ENCODE data around the gene SLC35F4. TPM values are rescaled to one million over a fixed set of nuclear protein-coding genes. Genes with fewer than 3 reads are reported as not detected.

The SLC35F4 gene
- total RNA-seq, 2 experiments from 2014 or later, result not detected

- CTCF ChIA-PET, result no interaction called here
- Mint-ChIP-seq H3K4me1 (ENCODE audit: low read depth) (no peaks in the 10 kb centered on the region), H3K27me3 (no peaks in the 10 kb centered on the region), H3K4me3 (no peak overlapping the region), H3K36me3 (no peaks in the 10 kb centered on the region), H3K27ac (no peak overlapping the region), H3K9me3 (peaks cover 4% of the 10 kb centered on the region)
- no peak for DNase-seq
- intact Hi-C loops (cut with micrococcal nuclease), result no loop called here
- POLR2A ChIA-PET, result no interaction called here
Observed at GRCh38 chr14:57617510-57617909, 248.4 kb downstream of the SLC35F4 start.

- Mint-ChIP-seq H3K9me3 (peaks cover 4% of the 10 kb centered on the region), H3K27me3 (no peaks in the 10 kb centered on the region), H3K36me3 (no peaks in the 10 kb centered on the region), H3K4me3 (no peak overlapping the region), H3K4me1 (ENCODE audit: low read depth) (no peaks in the 10 kb centered on the region), H3K27ac (no peak overlapping the region)
- POLR2A ChIA-PET, result no interaction called here
- CTCF ChIA-PET, result no interaction called here
- intact Hi-C loops (cut with micrococcal nuclease), result no loop called here
- DNase-seq, result no peak
Observed at GRCh38 chr14:57612946-57613345, 252.9 kb downstream of the SLC35F4 start.

DNA sequence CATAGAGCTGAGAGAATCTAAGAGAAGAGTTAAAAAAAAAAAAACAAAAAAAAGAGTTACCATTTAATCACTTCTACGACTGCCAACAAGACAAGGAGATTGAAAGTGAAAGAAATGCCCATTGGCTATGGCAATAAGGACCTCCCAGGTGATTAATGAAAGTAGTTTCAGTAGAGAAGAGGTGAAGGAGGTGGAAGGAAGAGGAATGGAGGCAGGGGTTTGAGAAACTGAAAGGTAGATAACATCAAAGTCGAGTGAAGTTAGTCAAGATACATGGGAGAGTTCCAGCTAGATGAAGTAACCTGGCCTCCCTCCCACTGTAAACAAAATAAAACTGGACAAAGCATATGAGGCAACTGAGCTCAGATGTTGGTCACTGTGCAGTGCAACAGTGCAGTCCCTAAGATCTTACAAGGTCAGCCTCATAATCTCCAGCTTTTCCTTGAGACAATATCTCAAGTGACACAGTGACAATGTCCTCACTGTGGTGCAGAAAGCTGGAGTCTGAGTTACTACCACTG, 254.3 kb downstream of the SLC35F4 start:
- no peak for DNase-seq
- ChIA-PET CTCF (no interaction called here), POLR2A (no interaction called here)
- H3K9me3 Mint-ChIP-seq, result peaks cover 9% of the 10 kb centered on the region
- H3K27me3 Mint-ChIP-seq, result no peaks in the 10 kb centered on the region
- H3K4me1 Mint-ChIP-seq (ENCODE audit: low read depth), result no peaks in the 10 kb centered on the region
- no peaks in the 10 kb centered on the region for H3K36me3 Mint-ChIP-seq
- intact Hi-C loops (cut with micrococcal nuclease), result no loop called here
- H3K4me3 Mint-ChIP-seq, result no peak overlapping the region
- H3K27ac Mint-ChIP-seq, result no peak overlapping the region

DNA sequence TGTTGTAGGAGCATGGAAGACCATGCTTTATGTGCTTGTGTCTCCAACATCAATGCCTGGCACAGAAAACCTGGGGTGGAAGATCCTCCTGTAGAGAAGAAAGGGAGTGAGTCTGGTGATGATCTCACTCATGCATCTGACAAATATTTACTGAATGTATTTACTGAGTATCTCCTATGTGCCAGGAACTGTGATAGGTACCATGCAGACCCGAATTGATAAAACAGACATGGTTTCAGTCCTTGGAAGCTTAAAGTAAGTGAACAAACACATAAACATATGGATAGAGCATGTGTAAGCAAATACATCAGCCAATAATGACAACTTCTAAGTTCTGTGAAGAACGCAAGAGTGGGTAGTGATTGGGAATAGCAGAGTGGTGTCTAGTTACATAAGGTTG, 255.3 kb downstream of the SLC35F4 start:
- DNase-seq, result no peak
- Mint-ChIP-seq H3K36me3 (no peaks in the 10 kb centered on the region), H3K27me3 (no peaks in the 10 kb centered on the region), H3K27ac (no peak overlapping the region), H3K9me3 (peaks cover 9% of the 10 kb centered on the region), H3K4me1 (ENCODE audit: low read depth) (no peaks in the 10 kb centered on the region), H3K4me3 (no peak overlapping the region)
- intact Hi-C loops (cut with micrococcal nuclease), result no loop called here
- ChIA-PET POLR2A (no interaction called here), CTCF (no interaction called here)

GRCh38 chr14:57609192-57610075, 256.5 kb downstream of the SLC35F4 start:
- Mint-ChIP-seq H3K27ac (no peak overlapping the region), H3K27me3 (no peaks in the 10 kb centered on the region), H3K4me1 (ENCODE audit: low read depth) (no peaks in the 10 kb centered on the region), H3K9me3 (peaks cover 16% of the 10 kb centered on the region), H3K4me3 (no peak overlapping the region), H3K36me3 (no peaks in the 10 kb centered on the region)
- intact Hi-C loops (cut with micrococcal nuclease), result no loop called here
- CTCF ChIA-PET, result no interaction called here
- POLR2A ChIA-PET, result no interaction called here
- no peak for DNase-seq

- no peak overlapping the region for H3K4me3 Mint-ChIP-seq
- no peak overlapping the region for H3K27ac Mint-ChIP-seq
- ChIA-PET CTCF (no interaction called here), POLR2A (no interaction called here)
- peaks cover 16% of the 10 kb centered on the region for H3K9me3 Mint-ChIP-seq
- H3K27me3 Mint-ChIP-seq, result no peaks in the 10 kb centered on the region
- no peaks in the 10 kb centered on the region for H3K36me3 Mint-ChIP-seq
- no peaks in the 10 kb centered on the region for H3K4me1 Mint-ChIP-seq (ENCODE audit: low read depth)
- no peak for DNase-seq
- intact Hi-C loops (cut with micrococcal nuclease), result no loop called here
Observed at GRCh38 chr14:57607086-57607485, 258.8 kb downstream of the SLC35F4 start.

- DNase-seq, result no peak
- ChIA-PET CTCF (no interaction called here), POLR2A (no interaction called here)
- Mint-ChIP-seq H3K27ac (no peak overlapping the region), H3K4me3 (no peak overlapping the region), H3K27me3 (no peaks in the 10 kb centered on the region), H3K4me1 (ENCODE audit: low read depth) (no peaks in the 10 kb centered on the region), H3K9me3 (peaks cover 16% of the 10 kb centered on the region), H3K36me3 (no peaks in the 10 kb centered on the region)
- intact Hi-C loops (cut with micrococcal nuclease), result no loop called here
Observed at GRCh38 chr14:57583396-57583795, 282.5 kb downstream of the SLC35F4 start.

GRCh38 chr14:57582746-57583145, 283.1 kb downstream of the SLC35F4 start:
- no peaks in the 10 kb centered on the region for H3K4me1 Mint-ChIP-seq (ENCODE audit: low read depth)
- no peak overlapping the region for H3K27ac Mint-ChIP-seq
- ChIA-PET POLR2A (no interaction called here), CTCF (no interaction called here)
- H3K27me3 Mint-ChIP-seq, result no peaks in the 10 kb centered on the region
- peaks cover 16% of the 10 kb centered on the region for H3K9me3 Mint-ChIP-seq
- H3K36me3 Mint-ChIP-seq, result no peaks in the 10 kb centered on the region
- DNase-seq, result no peak
- H3K4me3 Mint-ChIP-seq, result no peak overlapping the region
- intact Hi-C loops (cut with micrococcal nuclease), result no loop called here

DNA sequence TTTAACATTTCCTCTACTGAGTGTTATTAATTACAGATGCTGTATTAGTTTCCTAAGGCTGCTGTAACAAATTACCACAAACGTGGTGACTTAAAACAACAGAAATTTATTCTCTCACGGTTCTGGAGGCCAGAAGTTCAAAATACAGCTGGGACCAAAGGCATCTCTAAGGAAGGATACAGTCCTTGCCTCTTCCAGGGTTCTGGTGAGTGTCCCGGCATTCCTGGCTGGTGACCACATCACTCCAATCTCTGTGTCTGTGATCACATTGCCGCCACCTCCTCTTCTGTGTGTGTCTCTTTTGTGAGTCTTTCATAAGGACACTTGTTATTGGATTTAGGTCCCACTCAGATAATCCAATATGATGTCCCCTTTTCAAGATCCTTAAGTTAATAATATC, 287.1 kb downstream of the SLC35F4 start:
- Mint-ChIP-seq H3K36me3 (no peaks in the 10 kb centered on the region), H3K4me1 (ENCODE audit: low read depth) (no peaks in the 10 kb centered on the region), H3K27me3 (no peaks in the 10 kb centered on the region), H3K9me3 (no peaks in the 10 kb centered on the region), H3K27ac (no peak overlapping the region), H3K4me3 (no peak overlapping the region)
- CTCF ChIA-PET, result no interaction called here
- POLR2A ChIA-PET, result no interaction called here
- intact Hi-C loops (cut with micrococcal nuclease), result no loop called here
- no peak for DNase-seq

DNA sequence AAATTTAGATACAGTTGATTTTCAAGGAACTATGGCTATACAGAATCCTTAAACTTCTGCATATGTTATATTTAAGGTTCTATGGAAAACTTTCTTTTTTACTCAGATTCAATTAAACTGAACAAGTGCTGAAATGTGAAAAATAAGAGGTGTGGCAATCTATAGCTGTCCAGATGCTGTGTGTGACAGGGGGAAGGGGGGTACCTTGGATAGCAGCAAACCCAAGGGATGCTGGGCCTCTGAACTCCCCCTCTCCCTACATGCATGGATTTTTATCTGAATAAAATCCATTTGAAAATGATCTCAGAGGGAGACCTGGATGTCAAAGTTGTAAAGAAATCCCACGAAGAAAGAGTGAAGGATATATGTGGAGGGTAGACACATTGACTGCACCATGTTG, 289.4 kb downstream of the SLC35F4 start:
- Mint-ChIP-seq H3K36me3 (no peaks in the 10 kb centered on the region), H3K4me1 (ENCODE audit: low read depth) (no peaks in the 10 kb centered on the region), H3K4me3 (no peak overlapping the region), H3K27me3 (no peaks in the 10 kb centered on the region), H3K9me3 (no peaks in the 10 kb centered on the region), H3K27ac (no peak overlapping the region)
- ChIA-PET POLR2A (no interaction called here), CTCF (no interaction called here)
- no peak for DNase-seq
- intact Hi-C loops (cut with micrococcal nuclease), result no loop called here

DNA sequence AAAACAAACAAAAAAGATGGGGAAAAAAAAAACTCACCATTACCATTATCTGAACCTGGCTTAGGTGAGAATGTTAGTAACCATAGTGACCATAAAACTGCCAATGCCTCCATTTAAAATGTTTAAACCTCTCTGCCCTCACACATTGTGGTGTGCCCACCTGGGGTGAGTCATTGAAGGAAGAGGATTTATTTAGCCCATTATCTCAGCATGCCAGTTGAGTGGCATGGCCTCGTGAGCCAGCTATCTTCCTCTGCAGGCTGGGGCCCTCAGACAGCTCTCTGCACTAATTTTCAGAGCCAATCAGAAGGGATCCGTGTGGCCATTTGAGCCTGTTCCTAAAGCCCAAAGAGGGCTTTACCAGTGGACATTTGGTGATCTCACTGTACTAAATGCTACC, 290.4 kb downstream of the SLC35F4 start:
- ChIA-PET CTCF (no interaction called here), POLR2A (no interaction called here)
- Mint-ChIP-seq H3K27me3 (no peaks in the 10 kb centered on the region), H3K36me3 (no peaks in the 10 kb centered on the region), H3K4me3 (no peak overlapping the region), H3K27ac (no peak overlapping the region), H3K4me1 (ENCODE audit: low read depth) (no peaks in the 10 kb centered on the region), H3K9me3 (no peaks in the 10 kb centered on the region)
- intact Hi-C loops (cut with micrococcal nuclease), result no loop called here
- no peak for DNase-seq

- H3K36me3 Mint-ChIP-seq, result no peaks in the 10 kb centered on the region
Observed at GRCh38 chr14:57574617-57575288, 291.1 kb downstream of the SLC35F4 start.

GRCh38 chr14:57573173-57573572, 292.7 kb downstream of the SLC35F4 start:
- POLR2A ChIA-PET, result no interaction called here
- no peaks in the 10 kb centered on the region for H3K9me3 Mint-ChIP-seq
- no peaks in the 10 kb centered on the region for H3K27me3 Mint-ChIP-seq
- no peak overlapping the region for H3K27ac Mint-ChIP-seq
- CTCF ChIA-PET, result no interaction called here
- H3K4me1 Mint-ChIP-seq (ENCODE audit: low read depth), result no peaks in the 10 kb centered on the region
- DNase-seq, result no peak
- intact Hi-C loops (cut with micrococcal nuclease), result no loop called here
- H3K4me3 Mint-ChIP-seq, result no peak overlapping the region
- H3K36me3 Mint-ChIP-seq, result no peaks in the 10 kb centered on the region

More at GRCh38 chr14:57574617-57575288, 291.1 kb downstream of the SLC35F4 start:
- Mint-ChIP-seq H3K4me3 (no peak overlapping the region), H3K9me3 (no peaks in the 10 kb centered on the region), H3K27me3 (no peaks in the 10 kb centered on the region), H3K27ac (no peak overlapping the region), H3K4me1 (ENCODE audit: low read depth) (no peaks in the 10 kb centered on the region)
- ChIA-PET POLR2A (no interaction called here), CTCF (no interaction called here)
- no peak for DNase-seq
- intact Hi-C loops (cut with micrococcal nuclease), result no loop called here

Data from activated CD4-positive, alpha-beta memory T cell treated with anti-CD3 and anti-CD28 coated beads for 36 hours (primary cell).